Dermis microvascular lymphatic vessel endothelial cell (primary cell): ENCODE measurements around the gene RHOXF2. TPM values are rescaled to one million over a fixed set of nuclear protein-coding genes. Genes with fewer than 3 reads are reported as not detected.
"Not testable (repeated sequence)": the region's sequence is repeated elsewhere in the genome, so short reads cannot be mapped to it uniquely, and the experiment has no call there.

Experiments
- DNase-seq, 2 donors: peaks; one replicate each; pipeline versions ENCODE4 v3.0.0 to v3.0.0-alpha.2; 2010; ENCODE audit warnings: low read depth in 2 of 2
- total RNA-seq: library from RNA; depleted of rRNA; stranded (reverse); fragments of >200 nt; gene quantifications from 2 replicates; pipeline ENCODE4 v1.2.1, GENCODE V29; 2014

RHOXF2 gene
- not detected in 2 replicates for total RNA-seq

DNA sequence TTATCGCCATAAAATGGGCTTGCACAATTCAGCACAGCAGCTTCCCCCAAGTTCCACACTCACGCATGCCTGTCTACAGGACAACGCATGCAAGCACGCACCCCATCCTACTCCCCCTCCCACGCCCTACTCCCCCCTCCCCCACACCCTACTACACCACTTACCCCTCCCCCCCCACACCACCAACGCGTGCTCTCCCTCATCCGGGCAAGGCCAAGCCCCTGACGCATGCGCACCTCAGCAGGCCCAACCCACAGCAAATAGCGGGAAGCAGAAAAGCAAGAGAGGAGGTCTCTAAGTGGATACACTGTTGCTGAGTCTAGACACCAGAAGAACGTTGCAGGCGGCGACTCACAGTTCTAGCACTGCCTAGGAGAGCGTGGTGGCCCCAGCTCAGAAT, at the start of gene RHOXF2:
Gene RHOXF2 (plus strand): TSS at position 301 of the 400 bp plus-strand sequence. CDS start 138 bp downstream, outside the sequence.
- not testable (repeated sequence) for DNase-seq

GRCh38 chrX:120109378-120109777, 49.0 kb upstream of the RHOXF2 start:
- no peak for DNase-seq

DNA sequence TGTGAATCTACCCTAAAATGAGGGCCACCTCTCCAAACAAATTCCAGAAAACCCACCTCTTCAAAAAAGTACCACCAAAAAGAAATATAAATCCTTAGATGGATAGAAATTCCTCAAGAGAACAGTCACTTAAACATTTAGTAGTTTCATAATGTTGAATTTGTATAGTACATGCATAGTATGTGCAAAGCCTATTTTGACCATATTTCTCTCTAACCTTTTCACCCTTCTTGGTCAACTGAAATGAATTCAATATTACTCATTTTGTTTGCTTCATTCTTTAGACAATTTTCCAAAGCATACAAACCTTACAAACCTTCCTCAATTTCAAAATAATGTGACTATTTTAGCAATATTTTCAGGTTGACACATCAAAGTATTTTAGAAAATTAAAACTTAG, 46.8 kb upstream of the RHOXF2 start:
- DNase-seq, result no peak

DNA sequence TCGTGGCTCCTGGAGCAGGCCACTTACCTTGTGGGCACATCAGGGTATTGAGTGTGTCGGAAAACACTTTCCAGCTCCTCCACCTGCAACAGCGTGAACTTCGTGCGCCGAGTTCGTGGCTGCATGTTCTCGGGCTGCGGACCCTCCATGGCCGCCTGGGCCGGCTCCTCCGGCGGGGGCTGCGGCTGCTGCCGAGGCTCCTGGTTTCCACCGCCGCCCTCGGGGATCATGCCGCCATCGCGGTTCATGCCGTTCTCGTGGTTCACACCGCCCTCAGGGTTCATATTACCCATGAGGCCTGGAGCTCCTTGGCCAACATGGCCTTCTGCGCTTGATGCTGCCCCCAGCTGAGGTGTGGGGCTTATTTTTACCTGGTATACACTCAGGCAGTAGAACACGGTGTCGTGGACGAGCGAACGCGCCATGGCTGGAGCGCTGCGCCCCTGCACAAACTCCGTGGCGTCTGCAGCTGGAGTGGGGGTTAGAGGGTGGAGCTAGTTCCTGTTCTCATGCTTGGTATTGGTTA, 42.9 kb upstream of the RHOXF2 start, which contains the start of gene RHOXF1:
Gene RHOXF1 (minus strand): TSS at position 476 of the 526 bp plus-strand sequence. CDS start 51 bp downstream, at position 425.
- no peak for DNase-seq

- DNase-seq, result no peak
These were observed 38.2 kb upstream of the RHOXF2 start for GRCh38 chrX:120120223-120120622.

DNA sequence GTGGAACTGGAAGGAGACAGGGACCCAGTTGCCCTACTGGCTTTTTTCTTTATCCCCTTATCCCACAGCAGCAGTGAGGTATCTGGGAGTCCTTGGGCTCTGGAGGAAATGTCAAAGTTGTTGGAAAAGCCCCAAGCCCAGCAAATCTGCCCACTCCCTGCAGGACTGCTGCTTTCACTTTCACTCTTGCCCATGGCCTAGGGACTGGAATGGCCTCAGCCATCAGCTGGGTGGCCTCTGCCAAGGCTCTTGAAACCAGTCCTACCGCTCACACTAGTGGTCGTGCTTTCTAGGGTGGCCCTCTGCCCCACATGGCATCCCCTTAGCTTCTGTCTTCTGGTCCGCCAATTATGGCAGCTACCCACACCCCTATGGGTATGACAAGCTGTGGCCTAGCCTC, 33.0 kb upstream of the RHOXF2 start:
- no peak for DNase-seq

DNA sequence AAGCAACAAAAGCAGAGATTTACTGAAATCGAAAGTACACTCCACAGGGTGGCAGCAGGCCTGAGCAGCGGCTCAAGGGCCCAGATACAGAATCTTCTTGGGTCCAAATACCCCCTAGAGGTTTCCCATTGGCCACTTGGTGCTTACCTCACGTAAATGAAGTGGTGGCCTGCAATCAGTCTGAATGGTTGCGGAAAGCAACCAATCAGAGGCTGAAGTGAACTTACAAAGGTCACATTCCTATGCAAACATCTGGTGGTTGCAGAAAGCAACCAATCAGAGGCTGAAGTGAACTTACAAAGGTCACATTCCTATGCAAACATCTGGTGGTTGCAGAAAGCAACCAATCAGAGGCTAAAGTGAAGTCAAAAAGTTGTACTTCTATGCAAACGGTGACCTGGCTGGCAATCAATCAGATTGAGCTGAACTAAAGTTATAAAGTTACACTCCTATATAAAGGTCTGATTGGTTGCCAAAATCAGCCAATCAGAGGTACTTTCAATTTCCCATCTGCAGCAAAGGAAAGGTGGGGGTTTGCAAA, 30.0 kb upstream of the RHOXF2 start:
- not testable (repeated sequence) for DNase-seq

DNA sequence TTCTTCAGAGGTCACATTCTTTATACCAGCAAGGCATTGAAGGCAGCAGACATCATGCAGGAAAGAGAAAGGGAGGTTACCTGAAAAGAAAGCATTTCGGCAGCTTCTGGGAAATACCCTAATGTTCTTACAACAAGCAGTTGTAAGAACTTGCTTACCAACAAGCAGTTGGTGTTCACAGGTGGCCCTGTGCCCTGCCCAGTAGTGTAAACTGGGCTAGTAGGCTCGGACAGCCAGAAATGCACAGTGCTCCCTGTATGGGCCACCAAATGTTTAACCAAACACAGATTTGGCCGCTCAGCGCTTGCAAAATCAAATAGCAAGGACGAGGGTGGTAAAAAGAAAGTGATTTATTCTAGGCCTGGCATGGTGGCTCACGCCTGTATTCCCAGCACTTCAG, 22.3 kb upstream of the RHOXF2 start:
- no peak for DNase-seq

DNA sequence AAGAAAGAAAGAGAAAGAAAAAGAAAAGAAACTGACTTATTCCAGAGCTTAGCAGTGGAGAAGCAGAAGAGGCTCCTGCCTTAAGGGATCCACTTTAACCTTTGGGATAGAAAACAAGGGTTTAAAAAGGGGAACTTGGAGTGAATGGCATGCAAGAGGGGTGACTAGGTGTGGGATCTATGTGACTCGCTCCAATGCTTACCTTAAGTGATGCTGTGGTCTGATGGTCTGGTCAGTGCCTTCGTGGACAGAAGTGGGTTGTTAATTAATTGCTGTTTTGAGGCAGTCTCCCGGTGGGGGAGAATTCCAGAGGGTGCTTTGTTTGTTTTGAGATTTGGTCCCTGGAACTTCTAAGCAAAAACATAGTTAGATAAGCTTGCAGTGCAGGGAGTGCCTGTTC, 21.6 kb upstream of the RHOXF2 start:
- DNase-seq, result no peak

DNA sequence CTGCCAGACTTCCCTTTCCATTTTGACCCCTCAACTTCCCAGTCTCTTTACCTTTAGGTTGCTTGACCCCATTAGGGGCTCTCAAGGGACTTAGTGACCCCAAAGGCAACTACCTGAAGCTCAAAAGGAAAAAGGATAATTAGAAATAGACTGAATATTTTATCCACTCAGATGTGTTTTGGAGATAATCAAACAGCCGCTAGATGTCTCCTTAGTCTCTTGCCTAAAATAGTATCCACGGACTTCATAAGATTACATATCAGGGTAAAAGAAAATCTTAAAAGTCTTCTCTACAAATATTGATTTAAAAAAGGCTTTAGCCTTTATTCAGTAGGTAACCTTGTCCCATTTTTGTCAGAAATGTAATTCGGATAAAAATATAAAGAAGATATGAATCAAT, 21.0 kb upstream of the RHOXF2 start:
- no peak for DNase-seq

DNA sequence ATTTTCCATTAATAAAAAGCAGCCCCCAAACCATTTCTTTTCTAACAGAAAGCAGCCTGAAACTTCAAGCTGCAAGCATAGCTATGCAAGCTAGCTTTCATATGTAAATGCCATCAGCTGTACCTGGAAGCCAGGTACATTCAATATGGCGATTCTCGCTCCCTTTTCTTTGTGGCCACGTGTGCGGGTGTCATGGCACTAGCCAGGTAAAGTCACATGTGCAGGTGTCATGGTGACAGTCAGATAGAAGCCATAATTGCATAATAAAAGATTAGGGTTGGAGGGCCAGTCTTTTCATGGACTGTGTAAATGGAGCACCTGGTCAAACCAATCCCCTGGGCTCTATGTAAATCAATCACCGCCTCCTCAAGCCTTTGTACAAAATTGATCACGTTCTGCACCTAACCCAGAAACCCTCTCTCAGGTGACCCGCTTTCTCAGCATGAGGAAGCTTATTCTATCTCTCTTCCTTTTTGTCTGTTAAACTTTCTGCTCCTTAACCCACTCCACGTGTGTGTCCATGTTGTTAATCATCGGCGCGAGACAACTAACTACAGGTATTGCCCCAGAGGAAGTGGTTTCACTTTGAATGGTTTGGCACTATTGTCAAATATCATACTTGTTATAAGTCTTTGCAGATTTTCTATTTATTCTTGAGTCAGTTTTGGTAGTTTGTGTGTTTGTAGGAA, 18.0 kb upstream of the RHOXF2 start:
- DNase-seq, result no peak

- no peak for DNase-seq
These were observed 14.1 kb upstream of the RHOXF2 start for GRCh38 chrX:120144178-120144844.

DNA sequence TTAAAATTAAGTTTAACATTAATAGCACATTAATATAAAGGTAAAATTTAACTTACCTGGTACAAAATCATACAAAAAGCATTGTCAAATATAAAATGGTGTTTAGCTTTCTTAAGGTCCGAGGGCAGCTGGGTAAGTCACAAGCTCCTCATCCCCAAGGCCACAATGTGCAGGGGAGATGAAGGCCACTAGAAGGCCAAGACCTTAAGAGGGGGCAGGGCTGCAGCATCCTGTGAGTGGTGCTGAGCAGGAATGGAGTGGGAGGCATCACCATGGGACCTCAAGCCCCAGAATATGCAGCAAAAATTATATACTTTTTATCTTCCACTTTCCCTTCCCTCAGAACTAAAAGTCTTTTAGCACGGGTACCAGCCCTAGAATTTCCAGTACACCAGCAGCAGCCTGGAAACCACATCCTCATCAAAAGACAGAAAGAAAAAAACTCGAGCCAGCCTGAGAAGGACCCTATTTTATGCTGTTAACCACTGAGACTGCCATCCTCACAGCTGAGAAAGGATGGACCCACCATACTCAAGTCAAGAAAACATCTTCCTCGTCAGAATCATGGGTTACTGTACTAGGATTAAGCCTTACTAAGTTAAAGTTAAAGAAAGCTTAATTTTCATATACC, 13.0 kb upstream of the RHOXF2 start:
- DNase-seq, result no peak

DNA sequence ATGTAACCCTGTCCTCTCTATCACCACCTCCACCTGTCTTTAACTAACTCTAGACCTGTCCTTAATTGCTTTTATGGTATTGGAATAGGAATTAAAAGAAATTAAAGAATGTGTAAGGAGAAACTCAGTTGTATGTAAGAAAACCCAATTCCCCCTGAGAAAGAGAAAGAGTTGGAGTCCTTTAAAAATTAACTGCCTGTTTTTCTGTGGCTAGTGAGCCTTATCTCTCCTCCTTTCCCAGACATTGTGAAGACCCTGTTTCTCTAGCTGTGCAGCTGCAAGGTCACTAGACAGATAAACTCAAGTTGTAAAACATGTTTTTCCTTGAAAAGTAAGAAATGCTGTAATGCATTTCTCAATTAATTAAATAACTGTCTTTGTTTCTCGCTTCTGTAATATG, 12.1 kb upstream of the RHOXF2 start:
- not testable (repeated sequence) for DNase-seq

DNA sequence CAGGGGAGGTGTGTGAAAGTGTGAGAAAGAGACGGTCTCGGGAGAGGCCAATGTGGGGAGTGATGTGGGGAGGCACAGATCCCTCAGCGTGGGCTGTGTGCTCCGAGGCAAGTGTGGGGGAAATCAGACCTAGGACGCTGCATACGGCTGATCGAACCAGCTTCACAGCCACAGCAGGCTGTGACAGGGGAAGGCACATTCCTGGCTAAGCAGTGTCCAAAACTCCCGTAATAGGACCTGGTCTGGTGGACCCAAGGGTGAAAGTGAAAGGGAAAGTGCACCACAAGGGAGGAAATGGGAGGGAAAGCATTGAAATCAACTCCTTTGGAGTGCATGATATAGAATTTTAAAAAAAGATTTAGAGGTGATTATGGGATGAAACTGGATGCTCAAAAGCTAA, 10.9 kb upstream of the RHOXF2 start:
- DNase-seq, result no peak

DNA sequence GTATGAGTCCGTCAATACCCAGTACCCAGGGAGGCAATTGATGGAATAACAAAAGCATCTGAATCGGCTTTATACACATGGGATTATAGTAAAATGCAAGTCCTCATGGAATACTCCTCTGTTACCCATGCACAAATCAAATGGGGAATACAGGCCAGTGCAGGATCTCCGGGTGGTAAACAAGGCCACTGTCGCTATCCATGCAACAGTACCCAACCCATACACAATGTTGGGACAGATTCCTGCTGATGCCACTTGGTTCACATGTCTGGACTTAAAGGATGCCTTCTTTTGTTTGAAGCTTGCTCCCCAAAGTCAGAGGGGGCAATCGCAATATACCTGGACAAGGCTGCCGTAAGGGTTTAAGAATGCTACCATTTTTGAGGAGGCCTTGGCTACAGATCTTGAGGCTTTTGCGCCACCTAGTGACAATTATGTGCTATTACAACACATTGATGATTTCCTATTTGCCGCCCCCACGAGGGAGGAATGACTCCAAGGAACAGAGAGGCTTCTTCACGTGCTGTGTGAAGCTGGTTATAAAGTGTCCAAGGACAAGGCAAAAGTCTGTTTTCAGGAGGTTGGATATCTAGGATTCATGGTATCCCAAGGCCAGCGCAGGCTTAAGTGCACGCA, 8.2 kb upstream of the RHOXF2 start:
- not testable (repeated sequence) for DNase-seq

DNA sequence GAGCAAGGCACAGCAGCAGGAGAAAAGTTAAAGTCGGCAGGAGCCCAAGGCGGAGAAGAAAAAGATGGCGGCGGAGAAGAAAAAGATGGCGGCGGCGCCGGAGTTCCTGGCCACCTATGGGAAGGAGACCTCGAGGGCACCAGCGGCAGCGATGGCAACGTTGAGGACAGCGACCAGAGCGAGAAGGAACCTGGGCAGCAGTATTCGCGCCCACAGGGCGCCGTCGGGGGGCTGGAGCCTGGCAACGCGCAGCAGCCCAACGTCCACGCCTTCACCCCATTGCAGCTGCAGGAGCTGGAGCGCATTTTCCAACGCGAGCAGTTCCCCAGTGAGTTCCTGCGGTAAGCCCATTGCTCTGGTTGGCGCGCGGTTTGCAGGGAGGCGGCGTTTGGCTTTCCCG, 673 bp downstream of the RHOXF2 start:
- not testable (repeated sequence) for DNase-seq

GRCh38 chrX:120193254-120193653, 34.8 kb downstream of the RHOXF2 start:
- not testable (repeated sequence) for DNase-seq

- not testable (repeated sequence) for DNase-seq
These were observed 35.3 kb downstream of the RHOXF2 start for GRCh38 chrX:120193720-120194119.

- DNase-seq, result not testable (repeated sequence)
These were observed 37.4 kb downstream of the RHOXF2 start for GRCh38 chrX:120195786-120196185.

GRCh38 chrX:120196626-120197283, 38.3 kb downstream of the RHOXF2 start:
- DNase-seq, result not testable (repeated sequence)
